HG02610 (cell line): ENCODE results near the gene EVPL.
"Not testable (repeated sequence)": the region's sequence is repeated elsewhere in the genome, so short reads cannot be mapped to it uniquely, and the experiment has no call there.

Experiments
- ATAC-seq: cut with Tn5 transposase; IDR thresholded peaks from one replicate; pipeline ENCODE4 v1.9.1; 2021; ENCODE audit warnings: mild to moderate bottlenecking, moderate library complexity; ENCODE audit not compliant: unreplicated experiment

EVPL gene

DNA sequence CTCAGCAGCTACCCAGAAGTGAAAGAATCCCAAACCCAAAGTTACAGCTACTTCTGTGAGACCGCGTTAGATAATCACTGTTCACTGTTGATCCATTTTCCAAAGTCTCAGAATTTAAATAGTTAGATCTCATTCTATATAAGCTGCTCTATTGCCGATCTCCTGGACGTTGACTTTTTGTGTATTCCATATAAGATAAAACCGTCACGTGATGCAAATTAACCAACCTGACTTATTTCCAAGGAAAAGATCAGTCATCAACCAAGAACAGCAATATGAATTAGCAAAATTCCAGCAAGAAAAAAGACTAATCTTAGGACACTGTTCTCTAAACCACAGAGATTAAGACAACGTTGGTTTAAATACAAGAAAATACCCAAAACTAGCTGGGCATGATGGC, 56.5 kb downstream of the EVPL start:
- no peak for ATAC-seq

DNA sequence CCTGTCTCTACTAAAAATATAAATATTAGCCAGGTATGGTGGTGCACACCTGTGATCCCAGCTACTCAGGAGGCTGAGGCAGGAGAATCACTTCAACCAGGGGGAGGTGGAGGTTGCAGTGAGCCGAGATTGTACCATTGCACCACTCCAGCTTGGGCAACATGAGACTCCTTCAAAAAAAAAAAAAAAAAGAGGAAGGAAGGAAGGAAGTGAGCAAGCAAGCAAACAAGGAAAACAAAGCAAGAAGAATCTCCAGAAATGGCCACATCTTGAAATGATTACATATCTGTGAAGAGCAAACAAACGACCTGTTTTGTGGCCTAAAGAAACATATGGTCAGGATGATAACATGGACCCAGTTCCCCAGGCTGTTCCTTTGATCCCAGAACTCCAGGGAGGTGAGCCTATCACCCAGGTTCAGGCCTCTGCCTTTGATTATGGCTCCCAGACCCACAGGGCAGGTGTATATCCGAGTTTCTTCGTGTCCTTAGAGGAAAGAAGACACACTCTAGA, 57.0 kb downstream of the EVPL start:
- no peak for ATAC-seq

- ATAC-seq, result not testable (repeated sequence)
These were observed 58.1 kb downstream of the EVPL start for GRCh38 chr17:75969044-75969443.

GRCh38 chr17:75965468-75965867, 61.6 kb downstream of the EVPL start:
- no peak for ATAC-seq

GRCh38 chr17:75959839-75960511, 67.1 kb downstream of the EVPL start:
- no peak for ATAC-seq

DNA sequence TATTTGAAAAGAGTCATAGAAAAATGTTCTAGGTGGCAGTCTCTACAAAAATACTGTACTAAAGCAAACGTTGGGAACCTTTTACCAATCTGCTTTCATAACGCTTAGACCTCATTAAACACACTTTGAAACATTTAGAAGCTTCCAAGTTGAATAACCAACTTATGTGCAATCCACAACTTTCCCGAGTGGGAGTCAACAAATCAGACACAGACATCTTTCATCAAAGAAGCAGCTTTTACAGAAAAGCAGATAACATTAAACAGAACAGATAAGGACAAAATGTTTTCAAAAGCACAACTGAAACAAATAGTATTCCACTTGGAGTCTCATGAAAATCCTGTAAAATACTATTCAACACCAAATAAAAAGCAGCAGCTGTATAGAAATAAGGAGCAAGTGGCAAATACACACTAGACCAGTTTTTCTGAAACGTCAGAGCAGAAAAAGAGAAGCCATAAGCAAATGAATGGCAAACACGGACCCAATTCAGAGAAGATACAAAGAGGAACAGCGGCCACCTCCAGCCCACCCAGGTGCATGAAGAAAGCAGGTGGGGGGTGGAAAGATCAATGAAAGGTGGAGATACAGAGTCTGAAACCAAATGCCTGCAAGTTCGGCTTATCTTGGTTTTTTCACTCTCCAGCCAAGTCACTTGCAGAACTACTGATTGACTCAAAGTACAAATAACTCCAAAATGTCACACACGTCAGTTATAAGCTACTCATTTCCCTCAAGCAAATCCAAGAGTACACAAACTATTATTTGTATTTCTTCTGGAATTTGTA, 67.9 kb downstream of the EVPL start:
- no peak for ATAC-seq
